ENCODE measurements around the gene BRSK2.

BRSK2 gene

DNA sequence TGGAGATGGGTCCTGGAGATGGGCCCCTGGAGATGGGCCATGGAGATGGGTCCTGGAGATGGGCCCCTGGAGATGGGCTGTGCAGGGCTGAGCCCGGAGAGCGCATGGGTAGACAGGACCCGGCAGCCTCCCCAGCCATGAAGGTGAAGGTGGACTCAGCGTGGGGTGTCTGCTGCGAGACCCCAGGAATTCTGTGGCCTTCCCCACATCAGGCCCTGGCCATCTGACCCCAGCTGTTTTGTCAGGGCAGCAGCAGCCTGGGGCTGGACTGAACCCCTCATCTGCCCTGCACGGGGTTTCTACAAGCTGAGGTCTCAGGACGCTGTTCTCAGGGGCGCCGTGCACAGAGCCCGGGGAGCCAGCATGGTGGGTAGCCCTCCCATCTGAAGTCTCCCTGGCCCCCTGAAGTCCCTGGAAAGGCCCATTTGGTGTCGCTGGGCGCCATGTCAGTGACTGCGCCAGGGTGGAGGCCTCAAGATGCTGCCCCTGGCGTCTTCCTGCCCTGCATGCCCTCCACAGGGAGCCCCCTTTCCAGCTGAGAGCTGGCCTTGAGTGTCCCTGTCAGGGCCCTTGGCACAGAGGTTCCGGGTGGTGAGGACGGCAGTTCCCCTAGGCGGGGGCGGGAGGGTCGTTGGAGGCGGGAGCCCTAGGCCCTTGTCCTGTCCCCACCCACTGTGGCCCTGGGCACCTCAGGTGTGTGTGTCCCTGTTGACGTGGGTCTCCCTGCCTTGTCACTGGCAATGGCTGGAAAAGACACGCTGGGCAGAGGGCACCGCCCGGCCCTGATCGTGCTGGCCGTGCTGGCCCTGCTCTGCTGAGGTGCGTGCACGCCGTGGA lies 5.4 kb downstream of the BRSK2 start:
- in situ Hi-C loops (cut with HindIII; ENCODE audit: low sequenced_read_pairs): loop anchor here (5.0 kb wide), 1 partner anchor 57 kb away; no protein-coding TSS in a partner anchor

DNA sequence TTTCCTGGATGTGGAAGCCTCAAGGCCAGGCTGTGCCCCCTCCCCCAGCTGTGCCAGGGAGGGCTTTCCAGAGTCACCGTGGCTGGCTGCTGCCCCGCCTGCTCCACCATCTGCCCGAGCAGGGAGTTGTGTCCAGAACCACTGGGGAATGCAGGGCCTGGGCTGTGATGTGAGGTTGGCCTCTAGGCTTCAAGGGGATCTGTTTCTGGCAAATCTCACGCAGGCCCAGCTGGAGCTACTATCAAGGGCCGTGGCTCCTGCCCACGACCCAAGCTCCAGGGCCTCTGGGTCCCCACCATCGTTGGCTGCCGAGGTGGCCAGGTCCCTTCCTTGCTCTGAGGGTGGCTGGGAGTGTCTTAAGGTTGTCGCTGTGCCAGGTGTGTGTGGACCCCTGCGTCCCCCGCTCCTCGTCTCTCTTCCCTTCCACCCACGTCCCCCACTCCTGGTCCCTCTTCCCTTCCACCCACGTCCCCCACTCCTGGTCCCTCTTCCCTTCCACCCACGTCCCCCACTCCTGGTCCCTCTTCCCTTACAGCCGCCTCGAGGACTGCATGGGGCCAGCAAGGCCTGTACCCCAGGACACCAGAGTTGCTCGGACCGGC lies 6.1 kb downstream of the BRSK2 start:
- in situ Hi-C loops (cut with HindIII; ENCODE audit: low sequenced_read_pairs): loop anchor here (5.0 kb wide), 1 partner anchor 56 kb away; no protein-coding TSS in a partner anchor

DNA sequence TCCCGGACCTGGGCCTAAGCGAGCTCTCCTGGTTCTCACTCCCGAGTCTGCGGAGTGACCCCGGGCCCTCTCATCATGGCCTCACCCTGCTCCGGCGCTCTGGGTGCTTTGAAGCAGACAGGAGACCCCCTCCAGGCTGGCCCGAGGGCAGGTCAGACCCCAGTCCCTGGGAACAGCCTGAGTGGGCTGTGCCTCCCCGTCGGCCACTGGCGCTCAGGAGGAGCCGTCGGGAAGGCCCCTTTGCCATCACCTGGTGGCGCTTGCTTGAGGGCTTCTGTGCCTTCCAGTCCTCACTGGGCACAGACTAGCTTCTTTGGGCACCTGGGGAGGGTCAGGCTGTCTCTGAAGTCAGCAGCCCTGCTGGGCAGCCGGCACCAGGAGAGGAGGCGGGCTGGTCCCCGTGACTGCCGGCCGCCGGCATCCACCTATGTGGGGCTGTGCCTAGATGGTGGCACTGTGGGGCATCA lies 6.7 kb downstream of the BRSK2 start:
- in situ Hi-C loops (cut with HindIII; ENCODE audit: low sequenced_read_pairs): loop anchor here (5.0 kb wide), 1 partner anchor 56 kb away; no protein-coding TSS in a partner anchor

DNA sequence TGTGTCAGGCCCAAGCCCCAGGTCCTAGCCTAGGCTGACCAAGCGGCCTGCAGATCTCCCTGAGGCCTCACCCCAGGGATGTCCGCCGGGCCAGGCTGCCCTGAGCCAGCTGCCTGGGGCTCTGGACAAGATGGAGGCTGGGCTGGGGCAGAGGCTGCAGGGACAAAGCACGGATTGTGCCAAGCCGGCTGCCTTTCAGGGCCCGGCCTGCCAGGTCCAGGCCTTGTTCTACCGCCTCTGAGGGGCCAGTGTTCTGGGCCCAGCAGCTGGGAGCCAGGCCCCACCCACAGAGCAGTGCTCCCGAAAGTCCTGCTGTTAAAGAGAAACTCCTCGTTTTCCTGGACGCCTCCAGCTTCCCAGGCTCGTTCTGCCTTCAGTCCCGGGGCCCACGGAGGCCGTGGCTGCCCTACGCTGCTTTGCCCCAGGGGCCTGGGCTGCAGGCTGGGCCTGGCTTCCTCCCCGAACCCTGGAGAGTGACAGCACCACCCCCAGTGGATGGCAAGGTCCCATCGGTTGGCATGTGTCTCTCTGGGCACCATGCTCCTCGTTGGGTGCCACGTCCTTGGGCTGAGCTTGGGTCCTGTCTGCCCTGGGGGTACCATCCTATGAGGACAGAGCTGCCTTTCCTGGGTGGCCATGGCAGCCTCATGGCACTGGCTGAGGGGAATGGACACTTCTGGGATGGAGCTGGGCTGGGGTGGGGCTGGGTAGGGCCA lies 7.6 kb downstream of the BRSK2 start:
- in situ Hi-C loops (cut with HindIII; ENCODE audit: low sequenced_read_pairs): loop anchor here (5.0 kb wide), 1 partner anchor 55 kb away; no protein-coding TSS in a partner anchor

DNA sequence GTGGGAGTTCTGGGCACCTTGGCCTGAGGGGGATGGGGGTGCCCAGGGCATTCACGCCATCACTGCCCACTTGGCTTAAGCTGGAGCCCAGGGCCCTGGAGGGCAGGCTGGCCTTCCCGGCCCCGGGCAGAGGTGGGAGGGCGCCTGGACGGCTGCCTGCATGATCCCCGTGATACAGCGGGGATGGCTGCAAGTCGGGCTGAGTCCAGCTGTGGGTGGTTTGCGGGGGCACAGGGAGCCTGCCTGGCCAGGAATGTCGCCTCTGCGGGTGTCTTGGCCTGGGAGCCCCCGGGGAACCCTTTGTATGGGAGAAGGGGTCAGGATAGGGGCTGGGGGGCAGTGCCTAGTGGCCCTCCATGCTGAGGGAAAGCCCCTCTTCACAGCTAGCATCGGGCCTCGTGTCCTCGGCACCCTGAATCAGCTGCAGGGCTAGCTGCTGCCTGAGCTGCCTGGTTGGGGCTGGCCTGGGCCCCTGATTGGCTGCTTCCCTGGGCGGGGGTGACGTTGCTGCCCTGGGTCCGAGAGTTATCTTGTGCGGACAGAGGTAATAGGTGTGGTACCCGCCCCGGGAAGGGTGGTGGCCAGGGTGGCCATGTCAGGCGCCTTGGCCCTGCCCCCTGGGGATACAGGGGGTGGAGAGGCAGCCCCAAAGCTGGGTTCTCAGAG lies 8.3 kb downstream of the BRSK2 start:
- in situ Hi-C loops (cut with HindIII; ENCODE audit: low sequenced_read_pairs): loop anchor here (5.0 kb wide), 1 partner anchor 54 kb away; no protein-coding TSS in a partner anchor

DNA sequence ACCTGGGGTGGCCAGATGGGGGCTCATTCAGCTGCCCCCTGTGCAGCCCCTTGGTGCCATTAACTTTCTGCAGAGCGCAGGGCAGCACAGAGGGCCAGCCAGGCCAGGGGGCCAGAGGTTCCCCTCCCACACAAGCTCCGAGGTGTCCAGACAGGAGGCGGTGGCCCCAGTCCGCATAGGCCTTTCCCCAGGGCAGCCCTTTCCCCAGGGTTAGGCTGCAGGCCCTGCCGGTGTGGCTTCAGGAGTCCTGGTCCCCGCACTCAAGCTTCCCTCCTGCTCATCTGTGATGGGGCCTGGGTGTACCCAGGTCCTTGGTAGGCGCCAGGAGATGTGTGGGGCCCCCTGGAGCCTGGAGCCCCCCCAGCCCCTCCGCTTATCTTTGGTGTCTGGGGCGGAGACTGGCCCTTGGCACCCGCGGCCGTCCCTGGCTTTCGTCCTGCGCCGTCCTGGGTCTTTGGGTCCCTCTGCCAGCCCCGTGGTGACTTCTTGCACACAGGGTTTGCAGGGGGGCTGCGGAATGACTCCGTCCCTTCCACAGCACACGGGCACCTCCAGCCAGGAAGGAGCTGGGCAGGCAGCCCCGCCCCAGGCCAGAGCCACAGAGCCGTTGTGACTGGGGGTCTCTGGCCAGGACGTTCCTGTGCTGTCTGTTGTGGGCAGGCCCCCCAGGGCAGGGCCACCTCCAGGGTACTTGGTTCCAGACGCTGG lies 8.9 kb downstream of the BRSK2 start:
- in situ Hi-C loops (cut with HindIII; ENCODE audit: low sequenced_read_pairs): loop anchor here (5.0 kb wide), 1 partner anchor 54 kb away; no protein-coding TSS in a partner anchor

DNA sequence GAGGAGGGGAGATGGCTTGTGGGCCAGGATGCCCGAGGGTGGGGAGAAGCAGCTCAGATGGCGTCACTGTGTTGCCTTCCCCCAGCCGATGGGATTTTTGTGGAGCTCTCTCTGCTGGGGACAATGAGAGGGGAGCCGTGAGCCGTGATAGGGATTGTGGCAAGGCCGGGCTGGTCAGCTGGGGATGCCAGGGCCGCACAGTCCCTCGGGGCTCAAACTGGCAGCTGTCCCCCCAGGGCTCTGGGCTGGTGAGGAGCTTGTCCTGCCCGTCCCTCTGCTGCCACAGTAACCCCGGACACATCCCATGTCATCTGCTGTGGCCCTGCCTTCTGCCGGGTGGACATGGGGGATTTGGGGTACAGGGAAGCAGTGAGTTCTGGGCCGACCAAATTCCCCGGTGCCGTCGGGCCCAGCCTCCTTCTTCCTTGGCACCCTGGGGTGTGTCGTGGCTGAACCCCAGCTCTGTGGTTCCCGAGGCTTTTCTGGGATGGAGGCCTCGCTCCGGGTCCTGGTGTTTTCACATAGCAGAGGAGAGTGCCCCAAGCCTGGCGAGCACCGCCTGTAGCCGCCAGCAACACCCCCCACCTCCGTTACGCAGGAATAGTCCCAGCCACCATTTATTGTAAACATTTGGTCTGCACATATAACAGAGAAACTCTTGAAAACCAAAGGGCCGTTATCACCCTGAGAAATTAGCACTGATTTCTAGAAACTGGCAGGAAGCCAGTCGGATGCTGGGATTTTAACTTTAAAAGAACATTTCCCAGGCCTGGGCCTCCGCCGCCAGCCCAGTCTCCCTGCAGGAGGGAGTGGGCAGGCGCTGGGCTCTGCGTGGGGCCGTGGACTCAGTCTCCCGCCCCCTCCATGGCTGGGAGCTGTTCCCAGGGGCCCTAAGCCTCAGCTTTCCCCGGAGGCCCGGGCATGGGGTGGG lies 9.9 kb downstream of the BRSK2 start:
- in situ Hi-C loops (cut with HindIII; ENCODE audit: low sequenced_read_pairs): loop anchor here (5.0 kb wide), 1 partner anchor 53 kb away; no protein-coding TSS in a partner anchor

DNA sequence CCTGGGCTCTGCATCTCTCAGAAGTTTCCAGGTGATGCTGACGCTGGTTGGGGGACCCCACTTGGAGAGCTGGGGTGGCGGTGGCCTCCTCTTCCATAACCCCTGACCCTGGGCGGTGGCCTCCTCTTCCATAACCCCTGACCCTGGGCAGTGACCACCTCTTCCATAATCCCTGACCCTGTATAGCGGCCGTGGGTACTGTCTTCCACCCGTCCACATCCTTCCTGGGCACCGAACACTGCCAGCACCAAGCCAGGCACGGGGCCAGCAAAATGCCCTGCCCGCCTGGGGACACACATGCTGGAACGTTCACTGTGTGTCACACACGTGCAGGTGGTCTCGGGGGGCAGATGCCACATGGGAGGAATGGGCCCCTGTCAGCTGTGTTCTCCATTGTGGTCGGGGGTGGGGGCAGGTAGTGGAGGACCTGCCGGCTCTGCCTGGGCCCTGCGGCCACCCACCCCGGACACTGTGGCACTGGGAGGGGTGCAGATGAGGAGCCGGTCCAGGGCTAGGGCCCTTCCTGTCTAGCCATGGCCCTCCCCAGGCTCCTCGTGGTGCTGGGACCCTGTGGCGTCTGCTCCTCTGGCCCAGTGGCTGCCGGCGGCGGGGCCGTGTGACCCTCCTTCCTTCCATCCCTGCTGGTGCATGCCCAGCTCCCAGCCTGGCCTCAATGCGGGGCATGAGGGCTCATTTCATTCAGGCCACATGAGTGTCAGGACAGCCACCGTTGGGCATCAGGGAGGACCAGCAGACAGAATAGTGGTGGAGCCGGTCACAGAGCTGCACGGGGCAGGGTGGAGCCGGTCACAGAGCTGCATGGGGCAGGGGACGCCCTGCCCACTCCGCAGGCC lies 10.8 kb downstream of the BRSK2 start:
- in situ Hi-C loops (cut with HindIII; ENCODE audit: low sequenced_read_pairs): no loop called here

DNA sequence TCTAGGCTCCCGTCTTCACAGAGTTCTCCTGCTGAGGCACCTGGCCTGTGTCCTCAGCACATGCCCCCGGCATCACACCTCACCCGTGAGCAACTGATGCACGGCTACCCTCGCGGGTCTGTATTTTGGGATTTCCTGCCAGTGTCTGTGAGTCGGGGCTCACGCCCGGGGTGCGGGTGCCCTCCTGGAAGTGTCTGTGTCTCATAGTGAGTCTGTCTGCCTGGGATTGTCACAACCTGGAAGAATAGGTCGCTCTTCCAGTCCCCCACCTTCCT lies 11.4 kb downstream of the BRSK2 start:
- in situ Hi-C loops (cut with HindIII; ENCODE audit: low sequenced_read_pairs): no loop called here

DNA sequence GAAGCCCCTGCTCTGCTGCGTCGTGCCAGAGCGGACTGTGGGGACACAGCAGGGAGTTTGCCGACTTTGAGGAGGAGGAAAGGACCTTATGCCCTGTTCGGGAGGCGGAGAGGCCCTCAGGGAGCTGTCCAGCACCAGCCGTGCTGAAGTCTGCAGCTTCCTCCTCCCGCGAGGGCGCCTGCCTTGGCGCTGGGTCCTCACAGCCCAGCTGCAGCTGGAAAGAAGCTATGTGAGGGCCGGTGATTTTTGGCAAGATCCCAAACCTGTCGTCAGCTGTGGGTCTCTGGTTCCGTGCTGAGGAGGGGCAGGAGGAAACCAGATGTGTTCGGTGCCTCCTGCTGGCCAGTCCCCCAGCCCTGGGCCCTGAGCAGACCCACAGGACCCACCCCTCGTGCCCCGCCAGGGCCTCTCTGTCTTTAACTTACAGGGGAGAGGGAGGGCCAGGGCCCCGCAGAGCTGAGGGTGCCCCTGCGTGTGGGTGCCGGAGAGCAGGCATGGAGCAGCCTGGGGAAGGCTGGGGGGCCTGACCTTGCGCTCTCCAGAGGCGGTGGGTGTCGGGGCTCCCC lies 12.0 kb downstream of the BRSK2 start:
- in situ Hi-C loops (cut with HindIII; ENCODE audit: low sequenced_read_pairs): no loop called here

DNA sequence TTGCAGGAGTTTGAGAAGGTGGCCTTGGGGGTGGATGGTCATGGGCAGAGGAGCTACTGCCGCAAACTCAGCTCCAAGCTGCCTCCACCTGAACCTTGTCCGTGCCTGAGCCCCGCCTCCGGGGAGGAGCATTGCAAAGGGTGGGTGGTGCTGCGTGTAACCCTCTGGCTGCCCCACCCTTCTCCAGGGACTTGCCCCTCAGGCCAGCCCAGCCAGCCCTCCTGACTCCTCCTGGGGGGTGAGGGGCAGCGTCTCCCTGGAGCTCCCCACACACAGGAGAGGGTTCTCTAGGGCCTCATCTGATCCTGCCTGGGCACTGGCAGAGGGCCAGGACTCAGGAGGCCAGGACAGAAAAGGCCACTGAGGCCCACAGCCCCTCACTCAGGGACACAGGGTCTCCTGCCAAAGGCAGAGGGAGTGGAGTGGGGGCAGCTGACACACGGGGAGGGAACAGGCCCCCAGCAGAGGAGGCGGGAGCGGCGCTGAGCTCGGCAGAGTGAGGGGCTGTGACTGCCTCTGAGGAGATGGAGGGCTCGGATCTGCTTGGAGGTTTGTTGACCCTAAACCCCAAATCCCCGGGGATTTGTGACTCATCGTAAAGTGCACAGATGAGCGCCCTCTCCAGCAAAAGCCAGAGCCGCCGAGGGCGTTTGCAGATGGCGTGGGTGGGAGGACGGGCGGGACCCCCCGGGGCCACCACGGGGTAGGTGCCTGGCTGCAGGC lies 12.8 kb downstream of the BRSK2 start:
- in situ Hi-C loops (cut with HindIII; ENCODE audit: low sequenced_read_pairs): no loop called here

DNA sequence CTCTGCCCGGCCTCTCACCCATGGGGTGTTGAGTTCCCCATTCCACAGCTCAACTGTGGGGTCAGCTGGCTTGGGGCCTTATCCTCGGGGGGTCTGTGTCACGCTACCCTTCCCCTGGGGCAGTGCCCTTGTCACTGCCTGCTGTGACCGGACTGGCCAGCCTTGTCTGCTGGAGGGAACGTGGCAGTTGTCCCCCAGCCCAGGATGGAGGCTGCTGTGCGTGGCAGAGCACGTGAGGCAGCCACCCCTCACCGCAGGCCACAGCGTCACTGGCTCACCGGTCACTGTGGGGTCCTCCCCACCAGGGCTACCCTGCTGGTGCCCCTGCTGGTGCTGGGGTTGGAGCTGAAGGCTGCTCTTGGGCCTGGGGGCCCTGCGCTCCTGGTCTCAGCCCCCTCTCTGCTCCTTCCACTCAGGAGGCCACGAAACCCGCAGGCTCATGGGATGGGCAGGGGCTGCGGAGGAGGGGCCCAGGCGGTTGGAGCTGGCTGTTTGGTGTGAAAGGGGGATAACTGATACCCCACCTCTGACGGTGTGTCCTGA lies 13.4 kb downstream of the BRSK2 start:
- in situ Hi-C loops (cut with HindIII; ENCODE audit: low sequenced_read_pairs): no loop called here

DNA sequence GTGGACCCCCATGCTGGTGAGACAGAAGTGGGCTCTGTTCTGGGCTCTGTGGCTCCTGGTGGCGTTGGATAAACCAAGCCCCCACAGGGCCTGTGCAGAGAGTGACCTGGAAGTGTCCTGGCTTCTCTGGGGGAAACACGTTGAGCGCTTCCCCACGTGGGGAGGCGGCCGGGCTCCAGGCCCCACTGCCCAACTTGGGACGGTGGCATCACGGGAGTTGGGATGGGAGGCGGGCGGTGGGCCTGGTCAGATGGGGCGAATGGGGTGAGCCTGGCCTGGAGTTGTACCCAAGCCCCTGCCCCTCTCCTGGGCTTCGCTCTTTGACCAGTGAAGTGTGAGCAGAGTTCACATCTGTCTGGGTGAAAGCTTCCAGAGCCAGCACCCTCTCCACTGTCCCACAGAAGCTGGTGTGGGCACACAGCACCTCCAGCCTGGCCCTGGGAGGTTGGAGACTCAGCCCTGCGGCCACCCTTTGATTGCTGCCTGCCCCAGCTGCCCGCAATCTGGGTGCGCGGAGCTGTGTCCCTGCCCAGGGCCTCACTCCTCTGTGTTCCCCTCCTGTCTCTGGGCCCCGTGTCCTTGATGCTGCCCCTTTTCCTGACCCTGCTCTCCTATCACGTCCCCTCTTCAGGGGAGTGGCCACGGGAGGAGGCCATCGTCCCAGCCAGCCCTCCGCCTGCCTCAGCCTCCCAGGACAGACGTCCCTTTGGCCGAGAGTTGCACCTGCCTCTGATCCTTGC lies 14.2 kb downstream of the BRSK2 start:
- in situ Hi-C loops (cut with HindIII; ENCODE audit: low sequenced_read_pairs): no loop called here

DNA sequence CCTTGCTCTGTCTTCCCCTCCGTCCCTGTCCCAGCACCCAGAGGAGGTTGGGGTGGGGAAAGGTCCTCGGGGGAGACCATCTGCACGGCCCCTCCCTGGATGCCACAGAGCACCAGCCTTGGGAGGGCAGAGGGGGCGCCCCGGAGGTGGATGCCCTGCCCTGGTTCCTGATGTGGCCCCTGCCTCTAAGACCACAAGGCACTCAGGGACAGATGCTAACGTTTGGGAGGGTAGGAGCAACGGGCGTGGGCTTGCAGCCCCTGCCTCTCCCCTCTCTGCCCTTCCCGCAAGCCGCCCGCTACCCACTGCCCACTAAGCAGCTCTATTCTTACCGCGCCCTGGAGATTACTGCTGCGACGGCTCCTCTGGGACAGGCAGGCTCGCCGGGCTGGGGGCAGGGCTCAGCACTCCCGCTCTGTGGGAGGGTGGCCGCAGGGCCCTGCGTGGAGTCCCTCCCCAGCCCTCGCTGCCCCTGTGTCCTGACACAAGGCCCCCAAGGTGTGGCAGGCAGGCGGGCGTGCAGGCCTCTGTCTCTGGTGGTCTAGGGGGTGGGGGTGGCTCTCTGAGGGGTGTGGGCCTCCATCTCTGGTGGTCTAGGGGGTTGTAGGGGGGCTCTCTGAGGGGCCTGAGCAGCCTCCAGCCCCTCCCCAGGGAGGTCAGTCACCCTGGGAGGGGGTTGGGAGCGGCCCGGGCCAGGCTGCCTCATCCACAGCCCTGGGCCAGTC lies 14.9 kb downstream of the BRSK2 start:
- in situ Hi-C loops (cut with HindIII; ENCODE audit: low sequenced_read_pairs): no loop called here

DNA sequence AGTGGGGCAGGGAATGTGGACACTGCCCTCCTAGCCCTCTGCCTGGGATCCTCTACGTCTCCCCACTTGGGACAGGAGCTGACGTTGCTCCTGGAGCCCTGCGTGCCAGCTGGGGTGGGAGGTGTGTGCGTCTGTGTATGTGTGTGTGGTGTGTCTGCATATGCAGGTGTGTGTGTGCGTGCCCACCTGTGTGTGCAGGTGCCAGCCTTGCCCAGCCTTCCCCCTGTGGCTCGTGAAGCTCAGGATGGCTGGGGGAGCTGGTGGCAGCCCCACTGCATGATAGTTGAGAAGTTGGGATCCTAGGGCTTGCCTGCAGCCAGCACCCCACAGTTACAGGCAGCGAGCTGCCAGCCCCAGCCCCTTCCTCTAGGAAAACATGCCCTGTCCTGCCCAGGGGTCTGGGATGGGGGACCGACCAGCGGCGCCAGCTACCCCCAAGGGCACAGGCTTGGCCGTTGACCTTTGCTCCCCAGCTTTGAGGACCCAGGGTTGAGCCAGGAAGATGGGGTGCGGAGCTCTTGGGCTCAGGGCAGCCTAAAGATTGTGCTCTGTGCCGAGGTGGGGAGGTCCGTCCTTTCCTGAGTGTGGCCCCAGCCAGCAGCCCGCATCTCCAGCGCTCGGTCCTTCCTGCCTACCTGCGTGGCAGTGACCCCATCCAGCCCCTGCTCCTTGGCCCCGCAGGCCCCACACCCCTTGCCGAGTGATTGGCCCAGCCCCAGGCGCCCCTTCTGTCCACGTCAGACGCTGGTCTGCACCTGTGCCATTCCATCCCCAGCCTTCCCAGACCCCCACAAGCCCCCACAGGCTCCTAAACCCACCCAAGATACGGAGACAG lies 15.7 kb downstream of the BRSK2 start:
- in situ Hi-C loops (cut with HindIII; ENCODE audit: low sequenced_read_pairs): no loop called here
